Mammary epithelial cell (primary cell): ENCODE data around the gene ZNF747.

ENCODE experiments used
- CTCF ChIP-seq, 2 donors: IDR thresholded peaks in 1 of 2; conservative IDR thresholded peaks in 1 of 2; 2 replicates each; pipeline ENCODE4 v1.5.1; 2011 to 2012; ENCODE audit warnings: inconsistent platforms in 2 of 2, low read length in 2 of 2, mild to moderate bottlenecking in 2 of 2, control low read depth in 1 of 2, low read depth in 1 of 2; ENCODE audit not compliant: insufficient read depth in 1 of 2; ENCODE audit errors: extremely low read depth in 1 of 2
- EZH2 ChIP-seq: IDR thresholded peaks from 2 replicates; pipeline ENCODE4 v1.6.1; 2012; ENCODE audit warnings: low read length, inconsistent platforms, borderline replicate concordance

- TF ChIP-seq CTCF (conservative IDR thresholded peaks at IDR 0.05 in 1 of 2, IDR thresholded peaks at IDR 0.05 in 1 of 2; ENCODE audit: extremely low read depth in 1 of 2, insufficient read depth in 1 of 2, low read depth in 1 of 2, low read length in 2 of 2) (no peak), EZH2 (no peak)
Measured at GRCh38 chr16:30562021-30562420, 27.4 kb upstream of the ZNF747 start.
